Fibroblast of peridontal ligament (primary cell): Measurements from ENCODE around the gene MRPS17.
A peak's percentile ranks its signal among the peaks of the same experiment; 100 is the strongest.
"Not testable (repeated sequence)": the region's sequence is repeated elsewhere in the genome, so short reads cannot be mapped to it uniquely, and the experiment has no call there.

ENCODE experiments used
- DNase-seq: peaks from one replicate; pipeline ENCODE4 v3.0.0-alpha.2; 2010; ENCODE audit errors: extremely low read depth

MRPS17 gene

GRCh38 chr7:55951637-55952351 lies at the start of gene MRPS17:
Gene MRPS17, plus strand, starts transcription at chr7:55951877. Its CDS starts 1,319 bp downstream, at chr7:55953196.
- peak; percentile 76 for DNase-seq

- no peak for DNase-seq
Observed at GRCh38 chr7:55903985-55904759, 47.5 kb upstream of the MRPS17 start.

GRCh38 chr7:55912748-55913158 lies 38.9 kb upstream of the MRPS17 start:
- DNase-seq: no peak

- no peak for DNase-seq
Observed at GRCh38 chr7:55917771-55918170, 33.9 kb upstream of the MRPS17 start.

- no peak for DNase-seq
Observed at GRCh38 chr7:55928006-55928767, 23.5 kb upstream of the MRPS17 start.

GRCh38 chr7:55931421-55932151 lies 20.1 kb upstream of the MRPS17 start:
- no peak for DNase-seq

- no peak for DNase-seq
Observed at GRCh38 chr7:55939514-55940123, 12.1 kb upstream of the MRPS17 start.

GRCh38 chr7:55946545-55946944 lies 5.1 kb upstream of the MRPS17 start:
- no peak for DNase-seq

GRCh38 chr7:55952352-55952671 lies 635 bp downstream of the MRPS17 start:
- not testable (repeated sequence) for DNase-seq

- DNase-seq: no peak
Observed at GRCh38 chr7:55953707-55954475, 2.2 kb downstream of the MRPS17 start.

- no peak for DNase-seq
Observed at GRCh38 chr7:55957190-55957589, 5.5 kb downstream of the MRPS17 start.

GRCh38 chr7:55962014-55962413 lies 10.3 kb downstream of the MRPS17 start:
- no peak for DNase-seq

- no peak for DNase-seq
Observed at GRCh38 chr7:55963584-55964168, 12.0 kb downstream of the MRPS17 start.

- DNase-seq: peak; percentile 33
Observed at GRCh38 chr7:55964261-55965099, 12.8 kb downstream of the MRPS17 start, which contains the start of gene NIPSNAP2. Gene NIPSNAP2, plus strand, starts transcription at chr7:55964585. Its CDS starts 25 bp downstream, at chr7:55964610.

GRCh38 chr7:55965100-55965470 lies 13.4 kb downstream of the MRPS17 start:
- peak; percentile 55 for DNase-seq

- peak; percentile 37 for DNase-seq
Observed at GRCh38 chr7:55965805-55966421, 14.2 kb downstream of the MRPS17 start.

GRCh38 chr7:55966851-55967250 lies 15.2 kb downstream of the MRPS17 start:
- DNase-seq: no peak

- DNase-seq: no peak
Observed at GRCh38 chr7:55969391-55969790, 17.7 kb downstream of the MRPS17 start.

- no peak for DNase-seq
Observed at GRCh38 chr7:55970561-55970960, 18.9 kb downstream of the MRPS17 start.
